ENCODE results near the gene POLN. TPM values are rescaled to one million over a fixed set of nuclear protein-coding genes. Genes with fewer than 3 reads are reported as not detected.
"Not testable (repeated sequence)": the region's sequence is repeated elsewhere in the genome, so short reads cannot be mapped to it uniquely, and the experiment has no call there.

Gene POLN
- total RNA-seq, 1 donor from 2014 or later, result 0.29 TPM

DNA sequence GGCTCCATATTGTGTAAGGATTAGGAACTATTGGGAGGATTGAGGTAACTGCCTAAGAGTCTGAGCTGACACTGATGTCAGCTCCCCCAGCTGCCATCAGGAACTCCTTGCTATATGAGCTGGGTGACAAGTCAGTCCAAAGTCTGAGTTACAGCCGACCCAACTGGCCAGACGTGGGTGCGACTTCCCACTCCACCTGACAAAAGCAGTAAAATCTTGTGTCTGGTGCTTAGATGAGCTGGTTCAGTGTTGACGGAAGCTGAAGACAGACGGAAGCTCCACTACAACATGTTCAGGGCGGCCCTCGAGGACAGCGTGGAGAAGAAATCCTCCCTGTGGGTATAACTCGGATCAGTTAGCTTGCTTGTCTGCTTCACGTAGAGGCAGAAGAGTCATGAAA lies 205.6 kb downstream of the POLN start:
- TF ChIP-seq, protein P1, sequence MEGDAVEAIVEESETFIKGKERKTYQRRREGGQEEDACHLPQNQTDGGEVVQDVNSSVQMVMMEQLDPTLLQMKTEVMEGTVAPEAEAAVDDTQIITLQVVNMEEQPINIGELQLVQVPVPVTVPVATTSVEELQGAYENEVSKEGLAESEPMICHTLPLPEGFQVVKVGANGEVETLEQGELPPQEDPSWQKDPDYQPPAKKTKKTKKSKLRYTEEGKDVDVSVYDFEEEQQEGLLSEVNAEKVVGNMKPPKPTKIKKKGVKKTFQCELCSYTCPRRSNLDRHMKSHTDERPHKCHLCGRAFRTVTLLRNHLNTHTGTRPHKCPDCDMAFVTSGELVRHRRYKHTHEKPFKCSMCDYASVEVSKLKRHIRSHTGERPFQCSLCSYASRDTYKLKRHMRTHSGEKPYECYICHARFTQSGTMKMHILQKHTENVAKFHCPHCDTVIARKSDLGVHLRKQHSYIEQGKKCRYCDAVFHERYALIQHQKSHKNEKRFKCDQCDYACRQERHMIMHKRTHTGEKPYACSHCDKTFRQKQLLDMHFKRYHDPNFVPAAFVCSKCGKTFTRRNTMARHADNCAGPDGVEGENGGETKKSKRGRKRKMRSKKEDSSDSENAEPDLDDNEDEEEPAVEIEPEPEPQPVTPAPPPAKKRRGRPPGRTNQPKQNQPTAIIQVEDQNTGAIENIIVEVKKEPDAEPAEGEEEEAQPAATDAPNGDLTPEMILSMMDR (conservative IDR thresholded peaks at IDR 0.05; ENCODE audit: low read depth, low read length), result no peak
- no peak overlapping the region for H3K4me3 ChIP-seq (ENCODE audit: low read depth, low read length)
- DNase-seq (ENCODE audit: low read depth), result no peak

DNA sequence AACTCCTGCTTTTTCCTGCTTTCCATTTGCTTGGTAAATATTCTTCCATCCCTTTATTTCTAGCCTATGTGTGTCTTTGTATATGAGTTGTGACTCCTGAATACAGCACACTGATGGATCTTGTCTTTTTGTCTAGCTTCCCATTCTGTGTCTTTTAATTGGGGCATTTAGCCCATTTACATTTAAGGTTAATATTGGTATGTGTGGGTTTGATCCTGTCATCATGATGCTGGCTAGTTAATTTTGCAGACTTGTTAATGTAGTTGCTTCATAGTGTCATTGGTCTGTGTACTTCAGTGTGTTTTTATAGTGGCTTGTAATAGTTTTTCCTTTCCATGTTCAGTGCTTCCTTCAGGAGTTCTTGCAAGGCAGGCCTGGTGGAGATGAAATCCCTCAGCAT lies 210.8 kb downstream of the POLN start:
- H3K4me3 ChIP-seq (ENCODE audit: low read depth, low read length); DNase-seq (ENCODE audit: low read depth): not testable (repeated sequence)

DNA sequence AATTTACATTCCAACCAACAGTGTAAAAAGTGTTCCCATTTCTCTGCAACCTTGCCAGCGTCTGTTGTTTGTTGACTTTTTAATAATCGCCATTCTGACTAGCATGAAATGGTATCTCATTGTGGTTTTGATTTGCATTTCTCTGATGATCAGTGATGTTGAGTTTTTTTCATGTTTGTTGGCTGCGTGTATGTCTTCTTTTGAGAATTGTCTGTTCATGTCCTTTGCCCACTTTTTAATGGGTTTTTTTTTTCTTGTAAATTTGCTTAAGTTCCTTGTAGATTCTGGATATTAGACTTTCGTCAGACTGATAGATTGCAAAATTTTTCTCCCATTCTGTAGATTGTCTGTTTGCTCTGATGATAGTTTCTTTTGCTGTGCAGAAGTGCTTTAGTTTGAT lies 214.8 kb downstream of the POLN start:
- not testable (repeated sequence) for DNase-seq (ENCODE audit: low read depth); H3K4me3 ChIP-seq (ENCODE audit: low read depth, low read length)

DNA sequence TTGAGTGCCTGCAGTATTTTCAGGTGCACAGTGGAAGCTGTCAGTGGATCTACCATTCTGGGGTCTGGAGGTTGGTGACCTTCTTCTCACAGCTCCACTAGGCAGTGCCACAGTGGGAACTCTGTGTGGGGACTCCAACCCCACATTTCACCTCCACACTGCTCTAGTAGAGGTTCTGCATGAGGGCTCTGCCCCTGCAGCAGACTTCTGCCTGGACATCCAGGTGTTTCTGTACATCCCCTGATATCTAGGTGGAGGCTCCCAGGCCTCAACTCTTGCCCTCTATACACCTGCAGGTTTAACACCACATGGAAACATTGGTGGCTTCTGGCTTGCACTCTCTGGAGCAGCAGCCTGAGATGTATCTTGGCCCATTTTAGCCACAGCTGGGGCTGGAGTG lies 216.1 kb downstream of the POLN start:
- TF ChIP-seq, protein P1 (conservative IDR thresholded peaks at IDR 0.05; ENCODE audit: low read depth, low read length), result no peak
- no peak overlapping the region for H3K4me3 ChIP-seq (ENCODE audit: low read depth, low read length)
- DNase-seq (ENCODE audit: low read depth), result no peak

DNA sequence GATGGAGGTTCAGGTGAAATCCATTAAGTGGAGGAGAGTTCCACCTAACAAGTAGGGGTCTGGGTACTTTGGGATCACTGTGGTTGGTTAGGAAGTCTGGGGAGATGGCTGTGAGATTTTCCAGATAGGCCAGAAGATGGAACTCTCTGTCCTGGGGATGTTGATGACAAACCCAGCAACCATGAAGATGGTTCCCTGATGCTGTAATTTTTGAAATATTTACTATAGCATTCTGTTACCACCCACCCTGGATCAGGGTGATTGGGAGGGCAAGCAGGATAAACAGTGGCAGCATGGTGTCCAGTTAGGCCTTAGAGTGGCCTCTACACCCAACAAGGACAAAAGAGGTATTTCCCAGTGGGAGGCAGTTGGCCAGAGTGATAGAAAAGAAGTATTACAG lies 217.2 kb downstream of the POLN start:
- TF ChIP-seq, protein P1 (conservative IDR thresholded peaks at IDR 0.05; ENCODE audit: low read depth, low read length), result no peak
- no peak for DNase-seq (ENCODE audit: low read depth)
- H3K4me3 ChIP-seq (ENCODE audit: low read depth, low read length), result no peak overlapping the region

Other genes starting within 250 kb of the POLN start
- gene NELFA, start 233.1 kb downstream of the POLN start, total RNA-seq, result 28.0 and 34.5 TPM in 2 replicates
- gene NAT8L, start 182.8 kb downstream of the POLN start, total RNA-seq, result 0.51 and 2.0 TPM in 2 replicates
- 10.7 and 11.6 TPM in 2 replicates for gene HAUS3, start within 50 bp of the POLN start, total RNA-seq
- gene MXD4, start 20.0 kb upstream of the POLN start, total RNA-seq, result 14.0 and 26.9 TPM in 2 replicates
- 0.58 and 1.8 TPM in 2 replicates for gene ZFYVE28, start 176.5 kb upstream of the POLN start, total RNA-seq
- not detected in 2 replicates for gene CFAP99, start 176.8 kb upstream of the POLN start, total RNA-seq
- 51.4 and 86.7 TPM in 2 replicates for gene RNF4, start 227.0 kb upstream of the POLN start, total RNA-seq